CD14-positive monocyte (primary cell): ENCODE measurements around the gene ABHD17C. TPM values are rescaled to one million over a fixed set of nuclear protein-coding genes. Genes with fewer than 3 reads are reported as not detected.

ENCODE experiments used
- DNase-seq, 3 donors: peaks; one replicate each; pipeline ENCODE4 v3.0.0-alpha.2; 2011 to 2022
- H2AFZ ChIP-seq: 2 replicates; pipeline ENCODE4 v1.6.0; 2012; ENCODE audit warnings: mild to moderate bottlenecking, low read depth, low read length, inconsistent platforms; ENCODE audit not compliant: insufficient read depth, poor library complexity, severe bottlenecking
- H3K27ac ChIP-seq, 2 donors: 1 replicate in 1 of 2; 2 replicates in 1 of 2; pipeline ENCODE4 v1.5.1; 2012 to 2013; ENCODE audit warnings: low read length in 2 of 2, control low read depth in 1 of 2, inconsistent platforms in 1 of 2, low read depth in 1 of 2, mild to moderate bottlenecking in 1 of 2
- H3K27me3 ChIP-seq, 2 donors: one replicate each; pipeline versions ENCODE4 v1.6.0 to v1.6.1; 2011 to 2013; ENCODE audit warnings: low read length in 2 of 2; ENCODE audit not compliant: control insufficient read depth in 2 of 2, insufficient read depth in 2 of 2
- H3K36me3 ChIP-seq, 2 donors: replicated peaks in 1 of 2; 1 replicate in 1 of 2; 2 replicates in 1 of 2; pipeline versions ENCODE4 v1.5.1 to v1.6.1; 2012 to 2013; ENCODE audit warnings: low read length in 2 of 2, control low read depth in 1 of 2, inconsistent platforms in 1 of 2, mild to moderate bottlenecking in 1 of 2; ENCODE audit not compliant: insufficient read depth in 2 of 2, control insufficient read depth in 1 of 2
- H3K4me1 ChIP-seq, 2 donors: 1 replicate in 1 of 2; 2 replicates in 1 of 2; pipeline versions ENCODE4 v1.5.1 to v1.6.1; 2012 to 2013; ENCODE audit warnings: low read length in 2 of 2, control low read depth in 1 of 2, inconsistent platforms in 1 of 2, mild to moderate bottlenecking in 1 of 2, moderate library complexity in 1 of 2; ENCODE audit not compliant: insufficient read depth in 2 of 2, control insufficient read depth in 1 of 2
- H3K4me2 ChIP-seq: replicated peaks from 2 replicates; pipeline ENCODE3; 2012; ENCODE audit warnings: low read length, moderate library complexity, mild to moderate bottlenecking; ENCODE audit not compliant: poor library complexity, severe bottlenecking; ENCODE audit errors: extremely low read depth
- H3K4me3 ChIP-seq, 3 experiments: fragments of 200-600 bp in 1 of 3; sonication (generic) in 1 of 3; replicated peaks in 1 of 3; 1 replicate in 2 of 3; 2 replicates in 1 of 3; pipeline ENCODE4 v1.5.1; 2011 to 2013; ENCODE audit warnings: low read length in 3 of 3, mild to moderate bottlenecking in 3 of 3, control low read depth in 2 of 3, low read depth in 2 of 3, inconsistent platforms in 1 of 3, moderate library complexity in 1 of 3
- H3K79me2 ChIP-seq: 2 replicates; pipeline ENCODE4 v1.6.0; 2012; ENCODE audit warnings: mild to moderate bottlenecking, control low read depth, inconsistent platforms, low read length, moderate library complexity; ENCODE audit not compliant: insufficient read depth
- H3K9ac ChIP-seq: 2 replicates; pipeline ENCODE4 v1.6.0; 2017; ENCODE audit warnings: low read length, mild to moderate bottlenecking; ENCODE audit not compliant: insufficient read depth, poor library complexity, severe bottlenecking
- H3K9me3 ChIP-seq, 2 donors: replicated peaks in 1 of 2; 1 replicate in 1 of 2; 2 replicates in 1 of 2; pipeline versions ENCODE4 v1.5.1 to v1.6.1; 2012 to 2013; ENCODE audit warnings: low read length in 2 of 2, control low read depth in 1 of 2; ENCODE audit not compliant: control insufficient read depth in 1 of 2, insufficient read depth in 1 of 2
- H4K20me1 ChIP-seq: 2 replicates; pipeline ENCODE4 v1.6.0; 2012; ENCODE audit warnings: mild to moderate bottlenecking, low read length, control low read depth, moderate library complexity; ENCODE audit not compliant: insufficient read depth
- H3K27ac Mint-ChIP-seq, 7 donors: one replicate each; pipeline ENCODE4 v1.8.0; 2020; ENCODE audit warnings: mild to moderate bottlenecking in 7 of 7, mixed read lengths in 7 of 7, moderate library complexity in 6 of 7, inconsistent platforms in 2 of 7
- H3K27me3 Mint-ChIP-seq, 3 donors: one replicate each; pipeline ENCODE4 v1.8.0; 2021 to 2022; ENCODE audit warnings: low read depth in 3 of 3, mild to moderate bottlenecking in 3 of 3, mixed read lengths in 3 of 3, moderate library complexity in 3 of 3, inconsistent platforms in 1 of 3
- H3K36me3 Mint-ChIP-seq, 2 donors: one replicate each; pipeline ENCODE4 v1.8.0; 2020; ENCODE audit warnings: mixed read lengths in 2 of 2, inconsistent platforms in 1 of 2, mild to moderate bottlenecking in 1 of 2
- H3K4me1 Mint-ChIP-seq: one replicate; pipeline ENCODE4 v1.8.0; 2020; ENCODE audit warnings: mild to moderate bottlenecking, mixed read lengths
- H3K4me3 Mint-ChIP-seq, 2 donors: one replicate each; pipeline ENCODE4 v1.8.0; 2020; ENCODE audit warnings: mild to moderate bottlenecking in 2 of 2, mixed read lengths in 2 of 2, moderate library complexity in 1 of 2
- H3K9me3 Mint-ChIP-seq, 7 donors: one replicate each; pipeline ENCODE4 v1.8.0; 2020 to 2022; ENCODE audit warnings: mixed read lengths in 7 of 7, mild to moderate bottlenecking in 6 of 7, moderate library complexity in 6 of 7, inconsistent platforms in 2 of 7
- CTCF ChIP-seq: fragments of 200-600 bp; IDR thresholded peaks from one replicate; pipeline ENCODE4 v1.8.0; 2022; ENCODE audit warnings: antibody characterized with exemption, mild to moderate bottlenecking
- WGBS: methylation state at CpG from one replicate; pipeline ENCODE4 v1.1.5; 2013; ENCODE audit warnings: missing lambda C conversion rate; ENCODE audit not compliant: insufficient coverage; 5-methylcytosine and 5-hydroxymethylcytosine counted together
- intact Hi-C, 2 donors: fragments of 100-400 bp; cut with micrococcal nuclease; formaldehyde crosslinking; loops; one replicate each; pipeline versions ENCODE4 v1.15.0 to v1.15.1; 2023
- polyA plus RNA-seq, 3 donors: library from polyadenylated mRNA; depleted of rRNA in 1 of 3; unstranded in 2 of 3; stranded (reverse) in 1 of 3; fragments of 300-500 nt in 2 of 3; fragments of >200 nt in 1 of 3; fragmentation: Illumina TruSeq in 2 of 3; gene quantifications; 1 replicate in 2 of 3; 2 replicates in 1 of 3; pipeline ENCODE4 v1.2.3, GENCODE V29; 2012 to 2021

Gene ABHD17C
- polyA plus RNA-seq, 3 donors: 0.48 to 0.76 (median 0.68) TPM

DNA sequence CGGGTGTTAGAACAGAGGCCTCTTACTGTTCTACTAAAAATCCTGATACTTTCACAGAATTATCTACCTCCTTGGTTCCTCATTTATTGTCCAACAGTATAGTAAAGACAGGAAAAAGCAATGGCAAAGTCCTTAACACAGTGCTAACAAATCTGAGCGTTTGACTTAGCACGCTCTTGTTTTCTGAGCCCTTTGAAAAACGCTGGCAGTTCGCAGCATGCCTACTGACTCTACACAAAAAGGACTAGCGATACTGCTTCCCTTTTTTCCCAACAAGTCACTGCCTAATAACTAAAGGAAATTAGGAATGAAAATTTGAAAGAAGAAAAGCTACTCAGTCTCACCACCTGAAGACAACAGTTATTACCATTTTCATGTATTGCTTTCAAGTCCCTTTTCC, 49.3 kb downstream of the ABHD17C start:
- Mint-ChIP-seq H3K27ac (peak overlapping the region in 1 of 7 donors; percentile 50), H3K27me3 (peaks cover 0 to 2% (median 1%) of the 10 kb centered on the region in 3 donors), H3K4me1 (peaks cover 43% of the 10 kb centered on the region), H3K4me3 (no peak overlapping the region), H3K9me3 (peaks cover 0 to 5% (median 2%) of the 10 kb centered on the region in 7 donors), H3K36me3 (no peaks in the 10 kb centered on the region)
- H3K36me3 ChIP-seq: no peaks in the 10 kb centered on the region
- no peaks in the 10 kb centered on the region for H3K27me3 ChIP-seq
- no peak overlapping the region for H3K4me2 ChIP-seq
- no peak overlapping the region for H3K9ac ChIP-seq
- H3K27ac ChIP-seq: no peak overlapping the region
- no peak overlapping the region for H2AFZ ChIP-seq
- TF ChIP-seq CTCF: no peak
- no peaks in the 10 kb centered on the region for H3K9me3 ChIP-seq
- H4K20me1 ChIP-seq: no peaks in the 10 kb centered on the region
- intact Hi-C loops: no loop called here
- DNase-seq: no peak
- H3K79me2 ChIP-seq: no peaks in the 10 kb centered on the region
- 75% methylated on average over 2 of the region's 6 CpGs for WGBS
- peaks cover 13 to 14% of the 10 kb centered on the region in 2 donors for H3K4me1 ChIP-seq
- no peak overlapping the region for H3K4me3 ChIP-seq

DNA sequence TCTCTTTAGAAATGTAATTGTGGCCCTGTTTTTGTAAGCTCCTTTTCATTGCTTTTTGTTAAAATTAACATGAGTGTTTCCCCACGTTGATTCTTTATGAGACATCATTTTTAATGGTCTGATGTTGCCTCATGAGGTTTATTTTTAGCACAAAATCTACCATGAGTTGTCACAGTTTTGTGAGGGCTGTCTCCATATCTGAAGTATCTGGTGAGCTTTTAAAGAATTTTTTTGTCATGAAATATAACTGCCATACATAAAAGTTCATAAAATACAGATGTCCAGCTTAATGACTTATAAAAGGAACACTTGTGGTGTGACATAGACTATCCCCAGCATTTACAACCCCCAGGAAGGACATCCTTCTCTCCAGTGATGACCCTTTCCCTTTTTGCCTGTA, 49.7 kb downstream of the ABHD17C start:
- no peaks in the 10 kb centered on the region for H3K36me3 ChIP-seq
- TF ChIP-seq CTCF: no peak
- no peaks in the 10 kb centered on the region for H4K20me1 ChIP-seq
- intact Hi-C loops: no loop called here
- no peak overlapping the region for H3K4me3 ChIP-seq
- Mint-ChIP-seq H3K4me1 (peaks cover 40% of the 10 kb centered on the region), H3K4me3 (no peak overlapping the region), H3K27ac (peak overlapping the region in 1 of 7 donors; percentile 56), H3K36me3 (no peaks in the 10 kb centered on the region), H3K9me3 (peaks cover 0 to 5% (median 2%) of the 10 kb centered on the region in 7 donors), H3K27me3 (peaks cover 0 to 2% (median 1%) of the 10 kb centered on the region in 3 donors)
- H3K9me3 ChIP-seq: no peaks in the 10 kb centered on the region
- H3K27me3 ChIP-seq: no peaks in the 10 kb centered on the region
- WGBS: no CpG with 5 or more reads among the region's 1 CpG
- no peak overlapping the region for H2AFZ ChIP-seq
- H3K4me2 ChIP-seq: no peak overlapping the region
- DNase-seq: no peak
- H3K79me2 ChIP-seq: no peaks in the 10 kb centered on the region
- H3K9ac ChIP-seq: no peak overlapping the region
- H3K4me1 ChIP-seq: peaks cover 13 to 14% of the 10 kb centered on the region in 2 donors
- H3K27ac ChIP-seq: no peak overlapping the region
